Left lung (tissue), 10 donors: ENCODE results near the gene TRPV4. TPM values are rescaled to one million over a fixed set of nuclear protein-coding genes. Genes with fewer than 3 reads are reported as not detected.

ENCODE experiments used
- ATAC-seq: fragments of 200-7000 bp; cut with Tn5 transposase; one replicate; pipeline ENCODE4 v1.9.1; 2020; ENCODE audit warnings: moderate library complexity
- DNase-seq, 4 donors: peaks; one replicate each; pipeline ENCODE4 v3.0.0-alpha.2; 2013 to 2020
- H3K27ac ChIP-seq, 2 donors: fragments of 200-600 bp; sonication (generic) in 1 of 2; one replicate each; pipeline versions ENCODE4 v1.5.0 to v1.8.0; 2020 to 2021
- H3K27me3 ChIP-seq, 2 donors: fragments of 200-600 bp; sonication (generic) in 1 of 2; one replicate each; pipeline versions ENCODE4 v1.5.0 to v1.8.0; 2020 to 2021
- H3K36me3 ChIP-seq, 2 donors: fragments of 200-600 bp; sonication (generic) in 1 of 2; one replicate each; pipeline versions ENCODE4 v1.5.0 to v1.8.0; 2020 to 2021
- H3K4me1 ChIP-seq, 2 donors: fragments of 200-600 bp; one replicate each; pipeline ENCODE4 v1.8.0; 2021
- H3K4me3 ChIP-seq, 2 donors: fragments of 200-600 bp; sonication (generic) in 1 of 2; one replicate each; pipeline versions ENCODE4 v1.5.0 to v1.8.0; 2020 to 2021; ENCODE audit warnings: mild to moderate bottlenecking in 1 of 2
- H3K9me3 ChIP-seq, 2 donors: fragments of 200-600 bp; sonication (generic) in 1 of 2; one replicate each; pipeline versions ENCODE4 v1.5.0 to v1.8.0; 2020 to 2021
- CTCF ChIP-seq, 2 donors: fragments of 200-600 bp; sonication (generic) in 1 of 2; IDR thresholded peaks; one replicate each; pipeline versions ENCODE4 v1.5.0 to v1.8.0; 2021; ENCODE audit warnings: antibody characterized with exemption in 2 of 2
- intact Hi-C, 2 donors: fragments of 100-400 bp; cut with DNase I; formaldehyde crosslinking; loops; one replicate each; pipeline versions ENCODE4 v1.11.2 to v1.14.2; 2022
- polyA plus RNA-seq, 6 donors: library from polyadenylated mRNA; unstranded; fragments of 120-200 nt; gene quantifications; one replicate each; pipeline ENCODE4 v1.2.1, GENCODE V29; 2013; ENCODE audit not compliant: insufficient read length in 6 of 6
- total RNA-seq, 2 donors: library from RNA; stranded (reverse); fragmentation: NEBNext Ultra II Directional; extraction: Animal tissue kit (Norgen Biotek cat#: 25700); gene quantifications; one replicate each; pipeline ENCODE4 v1.2.1, GENCODE V29; 2021
- donor health status: DM: no; HTN: yes; CAD: no.
- donor health status: DM: no; HTN: no; CAD: no.

Gene TRPV4
- total and polyA plus RNA-seq, 8 donors = 2.2 to 3.7 (median 3.2) TPM

GRCh38 chr12:109744026-109744425 is 89.2 kb downstream of the TRPV4 start:
- Histone ChIP-seq H3K27ac (no peak overlapping the region), H3K36me3 (no peaks in the 10 kb centered on the region), H3K27me3 (no peaks in the 10 kb centered on the region), H3K4me3 (no peak overlapping the region), H3K9me3 (no peaks in the 10 kb centered on the region), H3K4me1 (no peaks in the 10 kb centered on the region)
- TF ChIP-seq CTCF (IDR thresholded peaks at IDR 0.05) = no peak
- intact Hi-C loops = no loop called here
- DNase-seq (peak in 2 of 4 donors; percentile 21 to 71), ATAC-seq (no peak)

DNA sequence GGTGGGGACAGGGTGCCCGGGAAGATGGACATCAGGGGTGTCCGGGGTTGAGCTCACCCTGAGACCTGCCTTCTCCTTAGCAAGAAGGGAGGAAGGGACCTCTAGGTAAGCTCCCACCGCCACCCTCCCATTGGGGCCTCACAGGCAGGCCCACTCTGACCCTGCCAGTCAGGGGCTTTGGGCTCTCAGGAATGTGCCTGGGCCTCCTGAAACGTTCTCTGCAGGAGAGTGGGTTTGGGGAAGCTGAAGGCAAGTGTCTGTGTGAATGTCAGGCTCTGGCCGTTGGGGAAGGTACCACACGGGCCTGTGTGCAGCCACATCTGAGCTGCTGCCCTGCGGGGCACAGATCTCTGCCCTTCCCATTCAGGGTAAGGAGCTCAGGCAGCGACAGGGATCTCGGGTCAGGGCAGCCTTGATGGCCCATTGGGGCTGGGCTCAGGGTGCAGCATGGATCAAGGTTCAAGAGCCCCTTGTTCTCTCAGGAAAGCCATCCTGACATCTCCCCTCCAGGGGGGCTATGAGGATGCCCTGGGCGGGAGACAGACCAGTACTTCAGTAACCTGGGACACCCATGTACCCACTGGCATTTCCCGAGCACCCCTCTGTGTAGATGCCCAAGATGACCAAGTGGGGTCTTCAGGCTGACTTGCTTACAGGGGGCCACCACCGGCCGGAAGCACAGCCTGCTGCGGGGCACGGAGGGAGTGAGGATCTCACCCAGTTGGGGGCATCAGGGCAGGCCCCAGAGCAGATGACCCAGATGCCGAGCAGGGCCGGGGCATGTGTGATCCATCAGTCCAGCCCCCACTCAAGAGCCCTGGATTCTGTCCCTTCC is 89.9 kb downstream of the TRPV4 start:
- no peaks in the 10 kb centered on the region for H3K27me3 ChIP-seq
- H3K4me3 ChIP-seq = no peak overlapping the region
- H3K27ac ChIP-seq = no peak overlapping the region
- no peaks in the 10 kb centered on the region for H3K36me3 ChIP-seq
- no peaks in the 10 kb centered on the region for H3K4me1 ChIP-seq
- no peaks in the 10 kb centered on the region for H3K9me3 ChIP-seq
- DNase-seq (peak in 2 of 4 donors; percentile 23 to 69), ATAC-seq (no peak)
- no peak for TF ChIP-seq CTCF (IDR thresholded peaks at IDR 0.05)
- intact Hi-C loops = no loop called here

- Histone ChIP-seq H3K27ac (no peak overlapping the region), H3K4me3 (no peak overlapping the region), H3K9me3 (no peaks in the 10 kb centered on the region), H3K27me3 (peaks cover 0 to 4% of the 10 kb centered on the region in 2 donors), H3K36me3 (no peaks in the 10 kb centered on the region), H3K4me1 (no peaks in the 10 kb centered on the region)
- ATAC-seq = no peak
- no peak for TF ChIP-seq CTCF (IDR thresholded peaks at IDR 0.05)
- peak in 2 of 4 donors; percentile 11 to 39 for DNase-seq
- intact Hi-C loops = no loop called here
These were observed 91.1 kb downstream of the TRPV4 start for GRCh38 chr12:109741970-109742703.

DNA sequence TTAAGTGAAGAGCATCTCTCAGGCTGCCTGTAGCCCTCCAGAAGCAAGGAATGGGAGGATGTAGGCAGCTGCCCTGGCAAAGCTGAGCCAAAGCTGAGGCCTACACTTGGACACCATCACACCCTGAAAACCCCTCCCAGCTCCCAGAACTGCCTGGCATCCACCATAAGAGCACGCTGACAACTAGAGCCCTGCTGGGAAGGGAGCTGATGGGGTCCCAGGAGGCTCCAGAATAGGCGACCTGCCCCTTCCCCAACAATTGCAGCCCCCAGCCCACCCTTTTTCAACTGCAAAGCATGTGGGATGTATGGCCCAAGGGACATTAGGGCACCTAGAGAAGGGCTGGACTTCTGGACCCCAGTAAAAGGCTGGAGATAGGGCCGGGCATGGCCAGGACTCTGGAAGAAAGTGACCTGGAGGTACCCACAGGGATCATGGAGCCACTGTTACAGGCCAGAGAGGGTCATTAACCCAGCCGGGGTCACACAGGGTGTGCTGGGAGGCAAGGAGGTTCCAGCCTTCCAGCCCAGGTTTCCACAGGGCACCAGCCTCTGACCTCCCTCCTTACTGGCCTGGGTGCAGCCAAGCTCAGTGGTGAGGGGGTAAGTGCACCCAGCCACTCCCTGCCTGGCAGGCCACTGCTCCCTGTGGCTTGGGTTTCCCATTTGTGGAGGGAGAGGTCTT is 91.8 kb downstream of the TRPV4 start:
- no peak for ATAC-seq
- H3K27ac ChIP-seq = no peak overlapping the region

More for the DNA sequence above, 91.8 kb downstream of the TRPV4 start:
- H3K36me3 ChIP-seq = no peaks in the 10 kb centered on the region
- DNase-seq = peak in 2 of 4 donors; percentile 28 to 34
- H3K27me3 ChIP-seq = peaks cover 0 to 11% of the 10 kb centered on the region in 2 donors
- no peak overlapping the region for H3K4me3 ChIP-seq
- TF ChIP-seq CTCF (IDR thresholded peaks at IDR 0.05) = no peak
- intact Hi-C loops = no loop called here
- no peaks in the 10 kb centered on the region for H3K9me3 ChIP-seq
- no peaks in the 10 kb centered on the region for H3K4me1 ChIP-seq
